Endothelial cell (in vitro differentiated cells): ENCODE data around the gene CD3D. TPM values are rescaled to one million over a fixed set of nuclear protein-coding genes. Genes with fewer than 3 reads are reported as not detected.

Experiments
- DNase-seq: peaks from one replicate; pipeline ENCODE4 v3.0.0; 2021; ENCODE audit warnings: low spot score
- H3K27ac Mint-ChIP-seq: one replicate; pipeline ENCODE4 v1.8.0; 2021; ENCODE audit warnings: mixed read lengths, inconsistent platforms; ENCODE audit not compliant: unreplicated experiment
- H3K27me3 Mint-ChIP-seq: one replicate; pipeline ENCODE4 v1.8.0; 2021; ENCODE audit warnings: mild to moderate bottlenecking, moderate library complexity, mixed read lengths, inconsistent platforms; ENCODE audit not compliant: unreplicated experiment
- H3K36me3 Mint-ChIP-seq: one replicate; pipeline ENCODE4 v1.8.0; 2021; ENCODE audit warnings: mild to moderate bottlenecking, low read depth, mixed read lengths, inconsistent platforms; ENCODE audit not compliant: unreplicated experiment
- H3K4me1 Mint-ChIP-seq: one replicate; pipeline ENCODE4 v1.8.0; 2021; ENCODE audit warnings: mild to moderate bottlenecking, mixed read lengths, inconsistent platforms; ENCODE audit not compliant: unreplicated experiment
- H3K4me3 Mint-ChIP-seq: one replicate; pipeline ENCODE4 v1.8.0; 2021; ENCODE audit warnings: mild to moderate bottlenecking, mixed read lengths, inconsistent platforms; ENCODE audit not compliant: unreplicated experiment
- H3K9me3 Mint-ChIP-seq: one replicate; pipeline ENCODE4 v1.8.0; 2021; ENCODE audit warnings: mixed read lengths, inconsistent platforms; ENCODE audit not compliant: unreplicated experiment
- CTCF ChIP-seq: fragments of 200-600 bp; sonication (generic); IDR thresholded peaks from one replicate; pipeline ENCODE4 v1.5.0; 2021; ENCODE audit warnings: antibody characterized with exemption; ENCODE audit not compliant: unreplicated experiment
- total RNA-seq: library from RNA; stranded (reverse); fragmentation: NEBNext Ultra II Directional; extraction: Animal tissue kit (Norgen Biotek cat#: 25700); gene quantifications from one replicate; pipeline ENCODE4 v1.2.1, GENCODE V29; 2021; ENCODE audit not compliant: unreplicated experiment

CD3D gene
- total RNA-seq, 1 donor from 2014 or later = not detected

GRCh38 chr11:118305726-118306125 is 36.8 kb downstream of the CD3D start:
- Mint-ChIP-seq H3K4me3 (no peak overlapping the region), H3K36me3 (no peaks in the 10 kb centered on the region), H3K4me1 (peaks cover 9% of the 10 kb centered on the region), H3K9me3 (no peaks in the 10 kb centered on the region), H3K27me3 (no peaks in the 10 kb centered on the region), H3K27ac (no peak overlapping the region)
- TF ChIP-seq CTCF = no peak
- DNase-seq = no peak

GRCh38 chr11:118304568-118305248 is 37.8 kb downstream of the CD3D start, which contains the start of gene CD3E:
TSS of gene CD3E (plus strand) at chr11:118304730. CDS start at chr11:118304953, 223 bp downstream.
- H3K36me3 Mint-ChIP-seq = no peaks in the 10 kb centered on the region
- peaks cover 9% of the 10 kb centered on the region for H3K4me1 Mint-ChIP-seq
- TF ChIP-seq CTCF = no peak
- no peak within 1 kb of the TSS for H3K27ac Mint-ChIP-seq
- no peaks in the 10 kb centered on the region for H3K9me3 Mint-ChIP-seq
- H3K4me3 Mint-ChIP-seq = no peak within 1 kb of the TSS
- DNase-seq = no peak
- no peaks in the 10 kb centered on the region for H3K27me3 Mint-ChIP-seq

- Mint-ChIP-seq H3K27ac (no peak overlapping the region), H3K4me1 (peaks cover 9% of the 10 kb centered on the region), H3K27me3 (no peaks in the 10 kb centered on the region), H3K4me3 (no peak overlapping the region), H3K9me3 (no peaks in the 10 kb centered on the region), H3K36me3 (no peaks in the 10 kb centered on the region)
- no peak for TF ChIP-seq CTCF
- no peak for DNase-seq
These were observed 38.3 kb downstream of the CD3D start for GRCh38 chr11:118304227-118304567.

- H3K36me3 Mint-ChIP-seq = no peaks in the 10 kb centered on the region
- H3K27me3 Mint-ChIP-seq = no peaks in the 10 kb centered on the region
- TF ChIP-seq CTCF = no peak
- H3K27ac Mint-ChIP-seq = no peak overlapping the region
- no peaks in the 10 kb centered on the region for H3K9me3 Mint-ChIP-seq
- no peak overlapping the region for H3K4me3 Mint-ChIP-seq
- H3K4me1 Mint-ChIP-seq = peaks cover 9% of the 10 kb centered on the region
- DNase-seq = no peak
These were observed 40.8 kb downstream of the CD3D start for GRCh38 chr11:118301600-118302195.

- no peak overlapping the region for H3K27ac Mint-ChIP-seq
- H3K4me1 Mint-ChIP-seq = no peaks in the 10 kb centered on the region
- no peak for TF ChIP-seq CTCF
- no peak overlapping the region for H3K4me3 Mint-ChIP-seq
- H3K36me3 Mint-ChIP-seq = no peaks in the 10 kb centered on the region
- H3K27me3 Mint-ChIP-seq = peaks cover 1% of the 10 kb centered on the region
- no peaks in the 10 kb centered on the region for H3K9me3 Mint-ChIP-seq
- no peak for DNase-seq
These were observed 46.6 kb downstream of the CD3D start for GRCh38 chr11:118295815-118296454.
